BLaER1 (cell line): ENCODE measurements around the gene OPRM1.
A peak's percentile ranks its signal among the peaks of the same experiment; 100 is the strongest.

Experiments
- H3K27ac ChIP-seq: shearing (Covaris generic); formaldehyde crosslinking; 2 replicates; pipeline ENCODE4 v1.8.1; 2022
- H3K27me3 ChIP-seq: shearing (Covaris generic); formaldehyde crosslinking; 2 replicates; pipeline ENCODE4 v1.8.1; 2022
- H3K36me3 ChIP-seq: shearing (Covaris generic); formaldehyde crosslinking; 2 replicates; pipeline ENCODE4 v1.8.1; 2022
- H3K4me1 ChIP-seq: shearing (Covaris generic); formaldehyde crosslinking; 2 replicates; pipeline ENCODE4 v1.8.1; 2022
- H3K4me2 ChIP-seq: shearing (Covaris generic); formaldehyde crosslinking; 2 replicates; pipeline ENCODE4 v1.8.1; 2022
- H3K4me3 ChIP-seq: shearing (Covaris generic); formaldehyde crosslinking; 2 replicates; pipeline ENCODE4 v1.8.1; 2022
- H3K9ac ChIP-seq: shearing (Covaris generic); formaldehyde crosslinking; 2 replicates; pipeline ENCODE4 v1.8.1; 2022
- H3K9me3 ChIP-seq: shearing (Covaris generic); formaldehyde crosslinking; 2 replicates; pipeline ENCODE4 v1.8.1; 2022
- H4K20me1 ChIP-seq: shearing (Covaris generic); formaldehyde crosslinking; 2 replicates; pipeline ENCODE4 v1.8.1; 2022
- Cebpa-rat ChIP-seq: shearing (Covaris generic); IDR thresholded peaks from 2 replicates; pipeline ENCODE4 v1.8.1; 2022

Gene OPRM1

GRCh38 chr6:154223296-154223695 lies 184.3 kb downstream of the OPRM1 start:
- no peak overlapping the region for H3K27ac ChIP-seq

GRCh38 chr6:154226461-154226860 lies 187.4 kb downstream of the OPRM1 start:
- H3K36me3 ChIP-seq: no peaks in the 10 kb centered on the region; the same call in 1 of the 2 replicates
- peaks cover 3% of the 10 kb centered on the region; the same call in 1 of the 2 replicates for H3K9me3 ChIP-seq
- H3K4me2 ChIP-seq: no peak overlapping the region
- TF ChIP-seq Cebpa-rat: no peak
- no peak overlapping the region for H3K9ac ChIP-seq
- H3K4me3 ChIP-seq: no peak overlapping the region
- no peaks in the 10 kb centered on the region for H3K4me1 ChIP-seq
- no peak overlapping the region for H3K27ac ChIP-seq
- H4K20me1 ChIP-seq: no peaks in the 10 kb centered on the region
- no peaks in the 10 kb centered on the region for H3K27me3 ChIP-seq

More at GRCh38 chr6:154223296-154223695, 184.3 kb downstream of the OPRM1 start:
- H3K4me3 ChIP-seq: no peak overlapping the region
- no peaks in the 10 kb centered on the region for H4K20me1 ChIP-seq
- peaks cover 7% of the 10 kb centered on the region for H3K4me1 ChIP-seq
- H3K36me3 ChIP-seq: no peaks in the 10 kb centered on the region
- H3K4me2 ChIP-seq: no peak overlapping the region
- H3K9ac ChIP-seq: no peak overlapping the region
- no peaks in the 10 kb centered on the region for H3K27me3 ChIP-seq
- TF ChIP-seq Cebpa-rat: no peak
- peaks cover 3% of the 10 kb centered on the region; the same call in 1 of the 2 replicates for H3K9me3 ChIP-seq

- Histone ChIP-seq H3K27me3 (no peaks in the 10 kb centered on the region), H4K20me1 (no peaks in the 10 kb centered on the region), H3K4me2 (no peak overlapping the region), H3K9me3 (peaks cover 3% of the 10 kb centered on the region; the same call in 1 of the 2 replicates), H3K9ac (no peak overlapping the region), H3K36me3 (no peaks in the 10 kb centered on the region; the same call in 1 of the 2 replicates), H3K4me3 (no peak overlapping the region), H3K27ac (no peak overlapping the region), H3K4me1 (peaks cover 4% of the 10 kb centered on the region)
- TF ChIP-seq Cebpa-rat: no peak
These were observed 189.0 kb downstream of the OPRM1 start for GRCh38 chr6:154227862-154228520.

GRCh38 chr6:154228521-154228905 lies 189.5 kb downstream of the OPRM1 start:
- H3K4me3 ChIP-seq: no peak overlapping the region
- no peaks in the 10 kb centered on the region; the same call in 1 of the 2 replicates for H3K36me3 ChIP-seq
- H3K9ac ChIP-seq: no peak overlapping the region
- no peak overlapping the region for H3K27ac ChIP-seq
- H3K4me2 ChIP-seq: no peak overlapping the region
- no peaks in the 10 kb centered on the region for H3K27me3 ChIP-seq
- H3K9me3 ChIP-seq: peaks cover 3% of the 10 kb centered on the region; the same call in 1 of the 2 replicates
- H4K20me1 ChIP-seq: no peaks in the 10 kb centered on the region
- H3K4me1 ChIP-seq: peaks cover 9% of the 10 kb centered on the region
- no peak for TF ChIP-seq Cebpa-rat

GRCh38 chr6:154229786-154230185 lies 190.7 kb downstream of the OPRM1 start:
- Histone ChIP-seq H4K20me1 (no peaks in the 10 kb centered on the region), H3K27me3 (no peaks in the 10 kb centered on the region), H3K4me2 (no peak overlapping the region), H3K36me3 (no peaks in the 10 kb centered on the region; the same call in 1 of the 2 replicates), H3K4me3 (no peak overlapping the region), H3K27ac (no peak overlapping the region), H3K4me1 (peaks cover 22% of the 10 kb centered on the region), H3K9ac (no peak overlapping the region), H3K9me3 (peaks cover 3% of the 10 kb centered on the region; the same call in 1 of the 2 replicates)
- no peak for TF ChIP-seq Cebpa-rat

GRCh38 chr6:154230393-154230792 lies 191.4 kb downstream of the OPRM1 start:
- Histone ChIP-seq H3K27ac (no peak overlapping the region), H3K9me3 (peaks cover 3% of the 10 kb centered on the region; the same call in 1 of the 2 replicates), H3K9ac (no peak overlapping the region), H3K36me3 (no peaks in the 10 kb centered on the region; the same call in 1 of the 2 replicates), H3K4me2 (no peak overlapping the region), H4K20me1 (no peaks in the 10 kb centered on the region), H3K27me3 (no peaks in the 10 kb centered on the region), H3K4me1 (peaks cover 27% of the 10 kb centered on the region), H3K4me3 (no peak overlapping the region)
- TF ChIP-seq Cebpa-rat: no peak

- no peaks in the 10 kb centered on the region for H4K20me1 ChIP-seq
- H3K9me3 ChIP-seq: peaks cover 7% of the 10 kb centered on the region; the same call in 1 of the 2 replicates
- H3K4me2 ChIP-seq: no peak overlapping the region
- H3K36me3 ChIP-seq: no peaks in the 10 kb centered on the region; the same call in 1 of the 2 replicates
- H3K27ac ChIP-seq: no peak overlapping the region
- no peak overlapping the region for H3K9ac ChIP-seq
- H3K27me3 ChIP-seq: no peaks in the 10 kb centered on the region
- H3K4me3 ChIP-seq: no peak overlapping the region
- no peak for TF ChIP-seq Cebpa-rat
- peaks cover 27% of the 10 kb centered on the region for H3K4me1 ChIP-seq
These were observed 192.0 kb downstream of the OPRM1 start for GRCh38 chr6:154230910-154231595.

GRCh38 chr6:154232013-154232910 lies 193.2 kb downstream of the OPRM1 start:
- TF ChIP-seq Cebpa-rat: no peak
- Histone ChIP-seq H3K4me1 (peaks cover 27% of the 10 kb centered on the region), H3K36me3 (no peaks in the 10 kb centered on the region; the same call in 1 of the 2 replicates), H4K20me1 (no peaks in the 10 kb centered on the region), H3K4me3 (no peak overlapping the region), H3K27ac (no peak overlapping the region), H3K9ac (no peak overlapping the region), H3K4me2 (no peak overlapping the region), H3K27me3 (no peaks in the 10 kb centered on the region), H3K9me3 (peaks cover 6% of the 10 kb centered on the region; the same call in 1 of the 2 replicates)

GRCh38 chr6:154233383-154233782 lies 194.3 kb downstream of the OPRM1 start:
- Histone ChIP-seq H3K4me2 (peak overlapping the region; percentile 72), H3K27me3 (no peaks in the 10 kb centered on the region), H4K20me1 (no peaks in the 10 kb centered on the region), H3K27ac (peak overlapping the region; percentile 69; the same call in 1 of the 2 replicates), H3K36me3 (no peaks in the 10 kb centered on the region; the same call in 1 of the 2 replicates), H3K4me1 (peaks cover 27% of the 10 kb centered on the region), H3K9me3 (peaks cover 4% of the 10 kb centered on the region; the same call in 1 of the 2 replicates), H3K9ac (no peak overlapping the region; the same call in 1 of the 2 replicates), H3K4me3 (no peak overlapping the region)
- TF ChIP-seq Cebpa-rat: no peak
